Ishikawa (cell line): ENCODE results near the gene INO80E.

Experiments used
- CEBPB ChIP-seq: IDR thresholded peaks from 2 replicates; pipeline ENCODE4 v1.6.1; 2012
- CREB1 ChIP-seq: IDR thresholded peaks from 2 replicates; pipeline ENCODE4 v1.6.1; 2012; ENCODE audit warnings: low read depth
- EGR1 ChIP-seq: IDR thresholded peaks from 2 replicates; pipeline ENCODE4 v1.6.1; 2012
- EP300 ChIP-seq: IDR thresholded peaks from 2 replicates; pipeline ENCODE4 v1.6.1; 2012; ENCODE audit warnings: borderline replicate concordance
- FOXM1 ChIP-seq: IDR thresholded peaks from 2 replicates; pipeline ENCODE4 v1.6.1; 2012; ENCODE audit warnings: low read depth, borderline replicate concordance
- MAX ChIP-seq: IDR thresholded peaks from 2 replicates; pipeline ENCODE4 v1.6.1; 2012
- NFIC ChIP-seq: IDR thresholded peaks from 2 replicates; pipeline ENCODE4 v1.6.1; 2012
- RAD21 ChIP-seq: IDR thresholded peaks from 2 replicates; pipeline ENCODE4 v1.6.1; 2012; ENCODE audit warnings: low read depth
- TAF1 ChIP-seq: IDR thresholded peaks from 2 replicates; pipeline ENCODE4 v1.6.1; 2012; ENCODE audit warnings: low read depth, mild to moderate bottlenecking
- TCF12 ChIP-seq: IDR thresholded peaks from 2 replicates; pipeline ENCODE4 v1.6.1; 2012; ENCODE audit warnings: low read depth
- TEAD4 ChIP-seq: IDR thresholded peaks from 2 replicates; pipeline ENCODE4 v1.6.1; 2012
- YY1 ChIP-seq: IDR thresholded peaks from 2 replicates; pipeline ENCODE4 v1.6.1; 2012; ENCODE audit warnings: low read depth
- ZBTB7A ChIP-seq: IDR thresholded peaks from 2 replicates; pipeline ENCODE4 v1.6.1; 2012; ENCODE audit warnings: low read depth
- TF ChIP-seq, protein P1 (sequence below): IDR thresholded peaks from 2 replicates; pipeline ENCODE4 v1.6.1; 2012; ENCODE audit warnings: low read depth, mild to moderate bottlenecking
- TF ChIP-seq, protein P2 (sequence below): IDR thresholded peaks from 2 replicates; pipeline ENCODE4 v1.6.1; 2012

INO80E gene

DNA sequence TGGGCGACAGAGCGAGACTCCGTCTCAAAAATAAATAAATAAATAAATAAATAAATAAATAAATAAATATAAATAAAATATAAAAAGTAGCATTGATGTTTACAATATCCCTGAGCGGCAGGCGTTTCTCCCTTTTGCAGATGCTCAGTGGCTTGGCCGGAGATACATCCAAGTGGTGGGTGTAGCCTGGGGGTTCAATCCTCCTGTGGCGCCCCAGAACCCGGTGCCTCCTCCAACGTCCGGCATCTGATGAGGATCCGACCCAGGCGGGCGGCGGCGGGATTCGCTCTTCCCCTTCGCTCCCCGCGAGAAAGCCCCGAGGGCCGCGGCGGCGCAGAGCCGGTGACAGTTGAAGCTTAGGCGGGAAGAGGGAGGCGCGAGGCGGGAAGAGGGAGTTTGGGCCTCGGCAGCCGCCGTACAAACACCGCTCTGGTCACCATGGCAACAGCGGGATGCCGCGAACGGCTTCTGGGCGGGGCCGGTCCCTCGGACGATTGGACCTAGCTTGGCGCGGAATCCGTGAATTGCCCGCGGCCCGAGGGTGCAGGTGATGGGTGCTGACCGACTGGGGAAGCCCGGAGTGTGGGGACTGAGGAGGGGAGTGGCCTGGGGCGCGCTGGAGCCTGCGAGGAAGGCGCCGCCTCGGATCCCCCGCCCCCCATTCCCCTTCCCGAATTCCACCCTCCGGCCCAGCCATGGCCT, 56.8 kb downstream of the INO80E start:
- TF ChIP-seq FOXM1: peak; percentile 55; the same call in 1 of the 2 replicates
- no peak for TF ChIP-seq CEBPB
- TF ChIP-seq TEAD4: peak; percentile 40
- no peak for TF ChIP-seq ZBTB7A
- no peak for TF ChIP-seq RAD21
- no peak; the same call in 1 of the 2 replicates for TF ChIP-seq EGR1
- TF ChIP-seq EP300: peak; percentile 59; the same call in 1 of the 2 replicates
- no peak for TF ChIP-seq YY1
- TF ChIP-seq TAF1: peak; percentile 47; the same call in 1 of the 2 replicates
- peak; percentile 100 for TF ChIP-seq MAX

DNA sequence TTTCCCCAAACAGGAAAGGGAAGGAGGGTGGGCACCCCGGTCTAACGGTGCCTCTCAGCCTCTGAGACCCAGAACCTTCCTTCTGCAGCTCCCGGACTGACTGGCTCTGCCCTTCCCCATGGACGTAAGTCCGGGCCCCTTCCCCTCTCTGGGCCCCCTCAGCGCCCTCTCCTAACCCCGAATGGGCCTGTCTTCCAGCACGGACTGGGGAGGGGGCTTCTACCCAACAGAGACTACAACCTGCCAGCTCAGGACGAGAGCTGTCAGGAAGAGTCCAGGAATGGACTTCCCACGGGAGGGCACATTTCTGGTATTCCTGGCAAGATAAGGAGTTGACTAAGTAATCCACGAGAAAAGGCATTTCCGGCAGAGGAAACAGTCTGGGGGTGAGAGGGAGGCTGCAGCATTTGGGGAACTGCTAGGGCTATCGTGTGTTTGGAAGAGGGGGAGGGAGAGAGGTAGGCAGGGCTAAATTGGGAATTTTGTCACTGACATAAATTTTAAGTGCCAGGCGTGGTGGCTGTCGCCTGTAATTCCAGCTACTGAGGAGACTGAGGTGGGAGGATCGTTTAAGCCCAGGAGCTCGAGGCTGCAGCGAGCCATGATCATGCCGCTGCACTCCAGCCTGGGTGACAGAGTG, 57.5 kb downstream of the INO80E start:
- 0 out of 2 replicates have a peak, but pooled peaks have one; percentile 24 for TF ChIP-seq TCF12
- TF ChIP-seq FOXM1: no peak
- no peak for TF ChIP-seq MAX

- TF ChIP-seq ZBTB7A (no peak), EGR1 (no peak), TCF12 (no peak), EP300 (no peak), NFIC (no peak), TEAD4 (no peak), TAF1 (no peak), RAD21 (no peak), CEBPB (no peak), MAX (no peak), YY1 (no peak), CREB1 (no peak), FOXM1 (no peak)
- TF ChIP-seq, protein P1, sequence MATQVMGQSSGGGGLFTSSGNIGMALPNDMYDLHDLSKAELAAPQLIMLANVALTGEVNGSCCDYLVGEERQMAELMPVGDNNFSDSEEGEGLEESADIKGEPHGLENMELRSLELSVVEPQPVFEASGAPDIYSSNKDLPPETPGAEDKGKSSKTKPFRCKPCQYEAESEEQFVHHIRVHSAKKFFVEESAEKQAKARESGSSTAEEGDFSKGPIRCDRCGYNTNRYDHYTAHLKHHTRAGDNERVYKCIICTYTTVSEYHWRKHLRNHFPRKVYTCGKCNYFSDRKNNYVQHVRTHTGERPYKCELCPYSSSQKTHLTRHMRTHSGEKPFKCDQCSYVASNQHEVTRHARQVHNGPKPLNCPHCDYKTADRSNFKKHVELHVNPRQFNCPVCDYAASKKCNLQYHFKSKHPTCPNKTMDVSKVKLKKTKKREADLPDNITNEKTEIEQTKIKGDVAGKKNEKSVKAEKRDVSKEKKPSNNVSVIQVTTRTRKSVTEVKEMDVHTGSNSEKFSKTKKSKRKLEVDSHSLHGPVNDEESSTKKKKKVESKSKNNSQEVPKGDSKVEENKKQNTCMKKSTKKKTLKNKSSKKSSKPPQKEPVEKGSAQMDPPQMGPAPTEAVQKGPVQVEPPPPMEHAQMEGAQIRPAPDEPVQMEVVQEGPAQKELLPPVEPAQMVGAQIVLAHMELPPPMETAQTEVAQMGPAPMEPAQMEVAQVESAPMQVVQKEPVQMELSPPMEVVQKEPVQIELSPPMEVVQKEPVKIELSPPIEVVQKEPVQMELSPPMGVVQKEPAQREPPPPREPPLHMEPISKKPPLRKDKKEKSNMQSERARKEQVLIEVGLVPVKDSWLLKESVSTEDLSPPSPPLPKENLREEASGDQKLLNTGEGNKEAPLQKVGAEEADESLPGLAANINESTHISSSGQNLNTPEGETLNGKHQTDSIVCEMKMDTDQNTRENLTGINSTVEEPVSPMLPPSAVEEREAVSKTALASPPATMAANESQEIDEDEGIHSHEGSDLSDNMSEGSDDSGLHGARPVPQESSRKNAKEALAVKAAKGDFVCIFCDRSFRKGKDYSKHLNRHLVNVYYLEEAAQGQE: no peak
- TF ChIP-seq, protein P2, sequence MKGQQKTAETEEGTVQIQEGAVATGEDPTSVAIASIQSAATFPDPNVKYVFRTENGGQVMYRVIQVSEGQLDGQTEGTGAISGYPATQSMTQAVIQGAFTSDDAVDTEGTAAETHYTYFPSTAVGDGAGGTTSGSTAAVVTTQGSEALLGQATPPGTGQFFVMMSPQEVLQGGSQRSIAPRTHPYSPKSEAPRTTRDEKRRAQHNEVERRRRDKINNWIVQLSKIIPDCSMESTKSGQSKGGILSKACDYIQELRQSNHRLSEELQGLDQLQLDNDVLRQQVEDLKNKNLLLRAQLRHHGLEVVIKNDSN: no peak
Observed at GRCh38 chr16:30054451-30054850, 58.4 kb downstream of the INO80E start.

GRCh38 chr16:30054959-30055553, 59.0 kb downstream of the INO80E start:
- peak; percentile 33; the same call in 1 of the 2 replicates for TF ChIP-seq RAD21
- no peak for TF ChIP-seq EGR1
- no peak for TF ChIP-seq TCF12
